ENCODE data around the gene DDO.

DDO gene

DNA sequence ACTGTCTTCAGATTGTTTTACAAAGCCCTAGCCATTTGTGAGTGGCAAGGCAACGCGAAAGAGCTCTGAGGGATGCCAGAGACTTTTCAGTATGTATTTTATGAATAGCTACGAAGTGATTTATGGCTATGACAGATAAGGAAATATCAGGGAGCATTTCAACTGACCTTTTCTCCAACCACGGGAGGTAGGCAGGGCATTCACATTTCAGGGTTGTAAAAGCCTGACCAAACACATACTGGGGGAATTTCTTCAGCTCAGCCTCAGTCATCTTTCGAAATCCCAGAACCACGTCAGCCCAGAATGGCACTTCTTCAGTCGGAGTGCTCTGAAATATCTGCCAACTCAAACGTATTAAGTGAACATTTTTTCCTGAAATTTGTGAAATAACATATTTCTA is 10.8 kb downstream of the DDO start:
- no peak for DNase-seq (ENCODE audit: low spot score)
- no peak for TF ChIP-seq CTCF (IDR thresholded peaks at IDR 0.05; ENCODE audit: extremely low read depth, missing control alignments)

- no peak for DNase-seq (ENCODE audit: low spot score)
- TF ChIP-seq CTCF (IDR thresholded peaks at IDR 0.05; ENCODE audit: extremely low read depth, missing control alignments): no peak
These were observed 13.7 kb downstream of the DDO start for GRCh38 chr6:110401585-110402176.

GRCh38 chr6:110400208-110400607 is 15.2 kb downstream of the DDO start:
- no peak for DNase-seq (ENCODE audit: low spot score)
- TF ChIP-seq CTCF (IDR thresholded peaks at IDR 0.05; ENCODE audit: extremely low read depth, missing control alignments): no peak

- no peak for TF ChIP-seq CTCF (IDR thresholded peaks at IDR 0.05; ENCODE audit: extremely low read depth, missing control alignments)
- no peak for DNase-seq (ENCODE audit: low spot score)
These were observed 15.9 kb downstream of the DDO start for GRCh38 chr6:110399219-110400071.

- no peak for DNase-seq (ENCODE audit: low spot score)
- TF ChIP-seq CTCF (IDR thresholded peaks at IDR 0.05; ENCODE audit: extremely low read depth, missing control alignments): no peak
These were observed 16.6 kb downstream of the DDO start for GRCh38 chr6:110398778-110399177.

DNA sequence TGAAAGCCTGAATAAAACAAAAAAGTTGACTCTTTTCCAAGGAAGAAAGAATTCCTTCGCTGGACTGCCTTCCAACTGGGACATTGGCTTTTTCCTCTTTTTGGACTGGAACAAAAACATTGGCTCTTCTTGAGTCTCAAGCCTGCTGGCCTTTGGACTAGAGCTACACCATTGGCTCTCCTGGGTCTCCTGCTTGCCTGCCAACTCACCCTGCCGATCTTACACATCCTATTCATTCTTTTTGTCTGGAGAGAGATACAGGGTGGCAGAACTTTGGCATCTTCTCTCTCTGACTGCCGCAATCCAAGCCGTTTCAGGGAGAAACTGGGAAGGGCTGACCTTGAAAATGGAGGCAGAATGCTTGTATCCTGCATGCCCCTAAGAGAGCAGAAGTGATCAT is 20.2 kb downstream of the DDO start:
- no peak for TF ChIP-seq CTCF (IDR thresholded peaks at IDR 0.05; ENCODE audit: extremely low read depth, missing control alignments)
- DNase-seq (ENCODE audit: low spot score): no peak

DNA sequence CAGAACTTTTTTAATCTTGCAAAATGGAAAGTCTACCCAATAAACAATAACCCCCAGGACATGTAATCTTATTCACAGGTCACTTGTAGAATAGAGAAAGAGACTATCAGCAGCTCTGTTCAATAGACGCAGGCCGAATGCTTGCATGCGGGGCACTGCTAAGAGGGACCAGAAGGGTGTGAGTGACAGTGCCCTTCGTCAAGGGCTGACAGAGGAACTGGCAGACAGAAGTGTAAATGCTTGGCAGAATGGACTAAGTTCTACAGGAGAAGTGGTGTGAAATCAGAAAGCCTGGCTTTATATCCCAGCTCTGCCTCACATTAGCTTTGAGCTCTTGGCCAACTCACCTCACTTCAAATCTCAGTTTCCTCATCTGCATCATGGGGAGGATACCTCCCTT is 21.0 kb downstream of the DDO start:
- DNase-seq (ENCODE audit: low spot score): no peak
- no peak for TF ChIP-seq CTCF (IDR thresholded peaks at IDR 0.05; ENCODE audit: extremely low read depth, missing control alignments)
